Right cardiac atrium (tissue), 5 donors: ENCODE measurements around the gene CDH15. TPM values are rescaled to one million over a fixed set of nuclear protein-coding genes. Genes with fewer than 3 reads are reported as not detected.
A peak's percentile ranks its signal among the peaks of the same experiment; 100 is the strongest.

Source experiments
- ATAC-seq, 2 donors: fragments of 200-7000 bp; cut with Tn5 transposase; one replicate each; pipeline versions ENCODE4 v1.8.0 to v1.9.1; 2020; ENCODE audit warnings: moderate library complexity in 2 of 2, mild to moderate bottlenecking in 1 of 2
- DNase-seq, 3 donors: peaks; one replicate each; pipeline ENCODE4 v3.0.0-alpha.2; 2020
- H3K27ac ChIP-seq: one replicate; pipeline ENCODE4 v1.5.1; 2013; ENCODE audit warnings: mild to moderate bottlenecking, low read length, control low read depth, moderate library complexity
- H3K27me3 ChIP-seq: one replicate; pipeline ENCODE4 v1.6.1; 2013; ENCODE audit not compliant: control insufficient read depth, insufficient read depth
- H3K4me1 ChIP-seq: one replicate; pipeline ENCODE4 v1.6.1; 2013; ENCODE audit warnings: low read length; ENCODE audit not compliant: control insufficient read depth, insufficient read depth
- H3K4me3 ChIP-seq: one replicate; pipeline ENCODE4 v1.5.1; 2013; ENCODE audit warnings: low read length, control low read depth
- H3K9me3 ChIP-seq: one replicate; pipeline ENCODE4 v1.6.1; 2013; ENCODE audit warnings: low read length; ENCODE audit not compliant: control insufficient read depth
- WGBS: extraction: QIAGEN DNeasy Blood & Tissue Kit; methylation state at CpG from one replicate; pipeline ENCODE4 v1.1.7; 2013; 5-methylcytosine and 5-hydroxymethylcytosine counted together
- intact Hi-C, 4 donors: fragments of 100-400 bp; cut with DNase I; formaldehyde crosslinking; loops; one replicate each; pipeline versions ENCODE4 v1.11.0 to v1.14.0; 2022 to 2023
- polyA plus RNA-seq: library from polyadenylated mRNA; stranded (reverse); fragments of 200-250 nt; gene quantifications from one replicate; pipeline ENCODE4 v1.2.3, GENCODE V29; 2013
- total RNA-seq, 4 donors: library from RNA; stranded (reverse); fragmentation: NEBNext Ultra II Directional; extraction: Animal tissue kit (Norgen Biotek cat#: 25700); gene quantifications; one replicate each; pipeline ENCODE4 v1.2.1, GENCODE V29; 2021
- donor health status: healthy with polysubstance abuse.
- donor health status: DM: no; HTN: yes; CAD: no.
- donor health status: DM: no; HTN: no; CAD: no.
- donor health status: DM: no; HTN: yes; CAD: no; lungs with severe emphysema.
- donor health status: DM: yes; HTN: yes; CAD: no.

Gene CDH15
- total and polyA plus RNA-seq, 5 donors: 0.05 to 0.14 (median 0.11) TPM

GRCh38 chr16:89175280-89176146, 4.0 kb downstream of the CDH15 start:
- no peak overlapping the region for H3K4me3 ChIP-seq
- no peaks in the 10 kb centered on the region for H3K27me3 ChIP-seq
- ATAC-seq (no peak), DNase-seq (no peak)
- H3K27ac ChIP-seq: no peak overlapping the region
- H3K9me3 ChIP-seq: no peaks in the 10 kb centered on the region
- whole genome bisulfite sequencing: 54% methylated on average over 20 of the region's 20 CpGs
- H3K4me1 ChIP-seq: no peaks in the 10 kb centered on the region
- intact Hi-C loops: no loop called here

- intact Hi-C loops: no loop called here
- Histone ChIP-seq H3K4me3 (no peak overlapping the region), H3K4me1 (no peaks in the 10 kb centered on the region), H3K27me3 (no peaks in the 10 kb centered on the region), H3K9me3 (no peaks in the 10 kb centered on the region), H3K27ac (no peak overlapping the region)
- no peak for DNase-seq
- 78% methylated on average over 27 of the region's 27 CpGs for WGBS
- no peak for ATAC-seq
These were observed 4.7 kb downstream of the CDH15 start for GRCh38 chr16:89176147-89176690.

- Histone ChIP-seq H3K27ac (no peak overlapping the region), H3K4me3 (no peak overlapping the region), H3K9me3 (no peaks in the 10 kb centered on the region), H3K27me3 (no peaks in the 10 kb centered on the region), H3K4me1 (no peaks in the 10 kb centered on the region)
- 87% methylated on average over 9 of the region's 9 CpGs for WGBS
- no peak for DNase-seq
- no peak for ATAC-seq
- intact Hi-C loops: no loop called here
These were observed 5.2 kb downstream of the CDH15 start for GRCh38 chr16:89176717-89177116.

DNA sequence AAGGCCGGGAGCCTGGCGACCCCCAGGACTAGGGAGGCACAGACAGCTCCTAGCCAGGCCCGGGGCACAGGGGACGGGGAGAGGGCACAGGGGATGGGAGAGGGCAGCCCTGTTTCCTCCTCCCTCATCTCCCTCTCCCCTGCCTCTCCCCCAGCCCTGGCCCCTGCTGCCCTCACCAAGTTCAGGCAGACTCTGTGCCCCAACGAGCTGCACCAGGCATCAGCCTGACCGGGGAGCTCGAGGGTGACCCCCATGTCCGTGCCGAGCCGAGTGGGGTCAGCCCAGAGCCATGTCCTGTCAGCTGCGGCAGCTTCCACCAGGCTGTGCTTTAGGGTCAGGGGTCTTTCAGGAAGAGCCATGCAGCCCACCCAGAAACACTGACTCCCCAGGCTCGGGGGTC, 6.0 kb downstream of the CDH15 start:
- ATAC-seq: no peak
- WGBS: 76% methylated on average over 12 of the region's 12 CpGs
- no peaks in the 10 kb centered on the region for H3K27me3 ChIP-seq
- intact Hi-C loops: no loop called here
- no peaks in the 10 kb centered on the region for H3K4me1 ChIP-seq
- no peaks in the 10 kb centered on the region for H3K9me3 ChIP-seq
- H3K27ac ChIP-seq: no peak overlapping the region
- DNase-seq: no peak
- no peak overlapping the region for H3K4me3 ChIP-seq

DNA sequence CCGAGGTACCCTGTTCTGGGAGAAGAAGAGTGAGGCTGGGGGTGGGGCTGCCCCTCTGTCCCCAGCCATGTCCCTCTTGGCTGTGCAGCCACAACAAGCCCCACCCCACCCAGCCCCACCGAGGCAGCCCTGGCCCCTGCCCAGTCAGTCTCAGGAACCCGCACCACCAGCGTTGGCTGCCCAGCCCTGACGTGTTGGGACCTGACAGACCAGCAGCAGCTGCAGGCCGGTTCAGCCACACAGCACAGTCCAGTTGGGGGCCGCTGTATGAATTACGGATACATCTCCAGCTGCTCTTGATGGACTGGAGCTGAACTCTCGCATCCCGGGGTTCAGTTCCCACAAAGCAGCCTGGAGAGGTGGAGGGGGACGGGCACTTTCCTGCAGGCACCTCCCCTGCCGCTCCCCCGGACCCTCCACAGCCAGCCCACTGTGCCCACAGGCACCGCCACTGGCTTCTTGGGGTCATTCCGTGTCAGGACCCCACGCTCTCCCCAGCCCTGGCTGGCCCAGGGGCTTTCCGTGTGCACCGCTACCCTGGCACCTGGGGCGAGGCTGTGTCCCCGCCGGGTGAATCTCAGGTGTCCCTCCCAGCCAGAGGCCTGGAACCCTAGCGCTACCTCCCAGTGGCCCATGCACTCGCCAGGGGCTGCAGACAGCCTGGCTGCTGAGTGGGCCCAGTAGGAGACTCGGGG, 7.1 kb downstream of the CDH15 start:
- intact Hi-C loops: no loop called here
- Histone ChIP-seq H3K9me3 (no peaks in the 10 kb centered on the region), H3K4me1 (no peaks in the 10 kb centered on the region), H3K27ac (no peak overlapping the region), H3K27me3 (no peaks in the 10 kb centered on the region), H3K4me3 (no peak overlapping the region)
- WGBS: 79% methylated on average over 24 of the region's 24 CpGs
- no peak for DNase-seq
- ATAC-seq: no peak

DNA sequence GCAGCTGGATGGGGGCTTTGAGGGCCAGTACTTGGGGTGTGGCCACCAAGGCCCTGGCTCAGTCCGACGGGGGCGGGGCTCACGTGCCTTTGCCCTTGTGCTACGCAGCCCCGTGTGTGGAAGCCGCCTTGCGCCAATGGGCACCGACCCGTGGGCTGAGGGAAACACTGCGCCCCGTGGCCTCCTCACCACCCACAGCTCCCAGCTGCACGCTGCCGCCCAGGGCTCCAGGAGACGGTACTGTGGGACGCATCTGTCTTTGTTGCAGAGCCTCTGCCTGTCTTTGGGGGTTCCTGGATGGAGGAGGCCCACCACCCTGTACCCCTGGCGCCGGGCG, 7.6 kb downstream of the CDH15 start:
- Histone ChIP-seq H3K27ac (no peak overlapping the region), H3K27me3 (no peaks in the 10 kb centered on the region), H3K9me3 (no peaks in the 10 kb centered on the region), H3K4me3 (no peak overlapping the region), H3K4me1 (no peaks in the 10 kb centered on the region)
- ATAC-seq: no peak
- no peak for DNase-seq
- intact Hi-C loops: no loop called here
- WGBS: 81% methylated on average over 19 of the region's 19 CpGs

DNA sequence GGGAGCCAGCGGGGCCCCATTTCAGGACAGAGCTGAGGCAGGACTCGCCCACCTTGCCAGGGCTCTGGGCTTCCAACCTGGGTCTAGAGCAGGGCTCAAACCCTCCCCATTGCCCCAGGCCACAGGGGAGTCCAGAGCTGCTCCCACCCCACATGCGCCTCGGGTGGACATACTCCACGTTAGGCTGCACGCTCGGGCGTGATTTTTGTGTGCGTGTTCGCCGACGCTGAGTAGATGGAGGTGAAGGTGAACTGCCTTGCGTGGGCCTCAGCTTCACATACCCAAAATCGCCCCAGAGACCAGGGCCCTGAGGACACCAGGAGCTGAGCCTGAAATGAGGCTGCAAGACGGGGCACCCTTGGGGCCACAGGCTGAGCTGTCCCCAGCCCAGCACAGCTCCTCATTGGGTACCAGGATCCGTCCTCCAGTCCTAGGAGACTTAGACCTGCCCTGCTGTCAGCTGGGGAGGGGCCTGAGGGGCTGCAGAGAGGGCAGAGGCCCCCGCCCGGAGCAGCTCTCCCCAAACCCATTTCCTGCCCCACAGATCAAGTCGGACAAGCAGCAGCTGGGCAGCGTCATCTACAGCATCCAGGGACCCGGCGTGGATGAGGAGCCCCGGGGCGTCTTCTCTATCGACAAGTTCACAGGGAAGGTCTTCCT, 8.2 kb downstream of the CDH15 start:
- no peaks in the 10 kb centered on the region for H3K9me3 ChIP-seq
- DNase-seq (peak in 1 of 3 donors; percentile 36), ATAC-seq (no peak)
- no peaks in the 10 kb centered on the region for H3K4me1 ChIP-seq
- intact Hi-C loops: no loop called here
- no peak overlapping the region for H3K4me3 ChIP-seq
- WGBS: 76% methylated on average over 25 of the region's 25 CpGs
- no peaks in the 10 kb centered on the region for H3K27me3 ChIP-seq
- no peak overlapping the region for H3K27ac ChIP-seq

GRCh38 chr16:89183463-89183862, 11.9 kb downstream of the CDH15 start:
- no peak overlapping the region for H3K27ac ChIP-seq

DNA sequence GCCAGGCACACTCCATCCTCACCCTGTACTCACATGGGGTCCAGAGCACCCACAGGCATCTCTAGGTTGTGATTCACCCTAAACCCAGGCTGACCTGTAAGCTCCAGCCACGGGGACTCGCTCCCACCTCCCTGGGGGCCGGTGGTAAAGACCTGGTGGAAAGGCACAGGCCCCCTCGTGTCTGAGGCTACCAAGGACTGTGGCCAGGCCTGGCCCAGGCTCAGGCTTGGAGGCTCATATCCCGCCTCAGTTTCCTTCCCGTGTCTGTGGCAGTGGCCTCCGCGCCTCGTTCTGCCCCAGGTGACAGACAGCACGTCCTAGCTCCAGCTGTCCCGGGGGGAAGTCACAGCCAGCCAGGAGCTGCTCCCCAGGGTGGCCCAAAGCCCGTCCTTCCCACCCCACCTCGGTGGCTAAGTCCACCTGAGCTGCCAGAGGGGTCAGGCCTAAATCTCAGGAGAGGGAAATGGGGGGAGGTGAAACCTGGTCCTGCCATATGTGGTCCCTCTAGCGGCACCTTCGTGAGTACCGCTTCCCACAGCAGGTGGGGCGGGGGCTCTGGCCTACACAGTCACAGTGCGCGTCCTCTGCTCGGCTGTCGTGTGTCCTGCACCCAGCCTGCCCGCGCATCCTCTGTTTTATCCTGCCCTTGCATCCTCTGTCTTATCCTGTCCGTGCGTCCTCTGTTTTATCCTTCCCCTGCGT, 12.6 kb downstream of the CDH15 start:
- Histone ChIP-seq H3K9me3 (no peaks in the 10 kb centered on the region), H3K4me3 (no peak overlapping the region), H3K27ac (no peak overlapping the region), H3K27me3 (no peaks in the 10 kb centered on the region), H3K4me1 (no peaks in the 10 kb centered on the region)
- WGBS: 72% methylated on average over 26 of the region's 26 CpGs
- DNase-seq (peak in 2 of 3 donors; percentile 27 to 40), ATAC-seq (peak in 1 of 2 donors; percentile 23)
- intact Hi-C loops: no loop called here

More at GRCh38 chr16:89183463-89183862, 11.9 kb downstream of the CDH15 start:
- intact Hi-C loops: no loop called here
- no peaks in the 10 kb centered on the region for H3K4me1 ChIP-seq
- no peak for ATAC-seq
- no peaks in the 10 kb centered on the region for H3K9me3 ChIP-seq
- H3K27me3 ChIP-seq: no peaks in the 10 kb centered on the region
- DNase-seq: peak in 2 of 3 donors; percentile 17 to 47
- no peak overlapping the region for H3K4me3 ChIP-seq
- 55% methylated on average over 13 of the region's 13 CpGs for WGBS

GRCh38 chr16:89184677-89184932, 13.1 kb downstream of the CDH15 start:
- DNase-seq (peak in 1 of 3 donors; percentile 41), ATAC-seq (no peak)
- Histone ChIP-seq H3K27me3 (no peaks in the 10 kb centered on the region), H3K4me1 (no peaks in the 10 kb centered on the region), H3K9me3 (no peaks in the 10 kb centered on the region), H3K27ac (no peak overlapping the region), H3K4me3 (no peak overlapping the region)
- WGBS: 79% methylated on average over 9 of the region's 9 CpGs
- intact Hi-C loops: no loop called here
